ENCODE measurements around the gene DDO. TPM values are rescaled to one million over a fixed set of nuclear protein-coding genes. Genes with fewer than 3 reads are reported as not detected.

The DDO gene
- total RNA-seq, 4 donors from 2014 or later = 2.4 to 7.6 (median 2.6) TPM

DNA sequence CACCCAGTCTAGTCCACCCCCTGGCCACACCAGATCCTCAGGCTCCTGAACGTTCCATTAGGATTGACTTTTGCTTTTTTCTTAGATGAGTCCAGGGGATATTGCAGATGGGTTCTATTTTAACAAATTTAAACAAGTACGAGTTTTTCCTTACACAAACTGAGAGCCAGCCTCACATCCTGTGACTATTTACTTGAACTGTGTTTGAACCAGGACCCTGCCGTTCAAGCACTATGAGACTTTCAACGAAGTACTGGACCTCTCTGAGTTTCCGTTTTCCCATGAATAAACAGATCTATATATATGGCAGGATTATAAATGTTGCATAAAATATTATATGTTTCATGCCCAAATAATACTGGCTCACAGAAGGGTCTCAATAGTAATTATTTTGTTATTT is 55.8 kb downstream of the DDO start:
- DNase-seq (ENCODE audit: low spot score) (no peak), ATAC-seq (ENCODE audit: low FRiP score) (no peak)
- TF ChIP-seq, protein P1, sequence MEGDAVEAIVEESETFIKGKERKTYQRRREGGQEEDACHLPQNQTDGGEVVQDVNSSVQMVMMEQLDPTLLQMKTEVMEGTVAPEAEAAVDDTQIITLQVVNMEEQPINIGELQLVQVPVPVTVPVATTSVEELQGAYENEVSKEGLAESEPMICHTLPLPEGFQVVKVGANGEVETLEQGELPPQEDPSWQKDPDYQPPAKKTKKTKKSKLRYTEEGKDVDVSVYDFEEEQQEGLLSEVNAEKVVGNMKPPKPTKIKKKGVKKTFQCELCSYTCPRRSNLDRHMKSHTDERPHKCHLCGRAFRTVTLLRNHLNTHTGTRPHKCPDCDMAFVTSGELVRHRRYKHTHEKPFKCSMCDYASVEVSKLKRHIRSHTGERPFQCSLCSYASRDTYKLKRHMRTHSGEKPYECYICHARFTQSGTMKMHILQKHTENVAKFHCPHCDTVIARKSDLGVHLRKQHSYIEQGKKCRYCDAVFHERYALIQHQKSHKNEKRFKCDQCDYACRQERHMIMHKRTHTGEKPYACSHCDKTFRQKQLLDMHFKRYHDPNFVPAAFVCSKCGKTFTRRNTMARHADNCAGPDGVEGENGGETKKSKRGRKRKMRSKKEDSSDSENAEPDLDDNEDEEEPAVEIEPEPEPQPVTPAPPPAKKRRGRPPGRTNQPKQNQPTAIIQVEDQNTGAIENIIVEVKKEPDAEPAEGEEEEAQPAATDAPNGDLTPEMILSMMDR (IDR thresholded peaks at IDR 0.05) = no peak

DNA sequence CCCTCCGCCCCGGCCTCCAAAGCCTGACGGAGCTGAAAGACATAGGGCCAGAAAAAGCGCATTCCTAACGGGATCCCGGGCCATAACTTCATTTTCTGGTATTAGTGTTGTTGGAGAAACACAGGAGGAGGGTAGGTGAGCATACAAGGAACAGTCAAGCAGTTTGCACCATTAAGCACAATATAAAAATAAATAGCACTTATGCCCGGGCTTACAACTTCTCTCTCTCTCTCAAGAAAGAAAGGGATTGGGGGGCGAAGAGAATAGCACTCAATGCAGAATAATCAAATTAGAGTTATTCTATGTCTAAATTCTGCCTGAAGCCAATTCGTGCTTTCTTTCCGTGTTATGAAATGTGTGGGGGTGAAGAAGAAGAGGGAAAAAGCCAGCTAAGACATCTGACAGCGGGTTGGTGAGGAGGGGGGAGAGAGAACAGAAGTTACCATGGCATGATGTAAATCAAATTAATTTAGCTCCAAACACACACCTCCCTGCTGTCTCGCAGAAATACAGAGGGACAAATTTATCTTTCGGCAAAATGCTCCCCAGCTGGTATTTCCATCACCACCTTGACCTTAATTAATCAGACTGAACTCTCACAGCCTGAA is 56.7 kb downstream of the DDO start:
- TF ChIP-seq, protein P1 (IDR thresholded peaks at IDR 0.05) = no peak
- DNase-seq (ENCODE audit: low spot score) = no peak
- no peak for ATAC-seq (ENCODE audit: low FRiP score)

DNA sequence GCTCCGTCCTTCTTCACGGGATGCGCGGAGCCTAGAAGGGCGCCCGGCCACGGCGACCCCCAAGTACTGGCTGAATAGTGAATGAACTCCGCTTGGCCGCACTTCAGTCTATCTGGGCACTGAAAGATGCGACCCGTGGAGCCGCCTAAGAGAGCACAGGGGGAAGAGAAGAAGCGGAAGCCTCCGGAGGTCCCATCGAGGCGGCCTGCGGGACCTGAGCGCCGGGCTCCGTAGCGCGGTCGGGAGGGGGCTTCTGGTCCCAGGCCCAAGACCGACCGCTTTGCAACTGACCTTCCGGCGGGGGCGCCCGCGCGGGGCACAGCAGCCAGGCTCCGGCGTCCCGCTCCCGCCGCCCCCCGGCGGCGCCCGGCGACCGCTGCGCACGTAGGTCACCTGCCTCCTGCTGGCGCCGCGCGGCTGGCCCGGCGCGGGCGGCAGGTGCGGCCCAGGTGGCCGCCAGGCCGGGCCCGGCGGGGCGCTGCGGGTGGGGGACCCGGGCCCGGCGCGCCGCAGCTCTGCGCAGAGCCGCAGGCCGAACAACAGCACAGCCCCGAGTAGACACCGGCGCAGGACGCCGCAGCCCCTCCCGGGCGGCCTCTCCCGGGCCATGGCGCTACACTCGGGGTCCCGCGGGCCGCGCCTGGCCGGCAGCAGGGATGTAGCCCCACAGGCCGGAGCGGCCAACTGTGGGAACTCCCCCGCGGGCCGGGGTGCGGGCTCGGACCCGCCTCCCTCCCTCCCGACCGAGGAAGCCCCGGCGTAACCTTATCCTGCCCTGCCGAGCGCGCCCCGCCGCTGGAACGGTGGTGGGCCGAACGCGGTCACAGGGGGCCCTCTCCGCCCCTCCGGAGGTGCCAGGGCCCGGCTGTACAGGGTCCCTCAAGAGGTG is 57.5 kb downstream of the DDO start, which contains the start of gene METTL24:
TSS of gene METTL24 (minus strand) at position 686 of the 889 bp plus-strand sequence. CDS start at position 609, 77 bp downstream.
- TF ChIP-seq, protein P1 (IDR thresholded peaks at IDR 0.05) = no peak
- peak; percentile 68 for ATAC-seq (ENCODE audit: low FRiP score)
- no peak for DNase-seq (ENCODE audit: low spot score)

DNA sequence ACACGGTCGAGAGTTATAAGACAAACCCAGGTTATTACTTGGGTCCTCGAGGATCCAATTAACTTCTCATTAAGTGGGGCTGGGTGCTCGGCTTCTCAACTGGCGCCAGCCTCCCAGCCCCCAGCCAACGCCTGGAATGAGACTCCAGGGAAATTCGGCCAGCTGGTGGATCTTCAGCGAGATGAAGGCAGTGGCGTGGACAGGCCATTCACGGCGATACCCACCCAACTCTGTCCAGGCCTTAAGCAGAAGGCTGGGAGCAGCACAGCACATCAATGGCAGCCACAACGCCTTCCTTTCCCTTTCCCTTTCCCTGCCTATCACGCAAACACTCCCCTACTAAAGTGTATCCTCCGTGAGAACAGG is 58.1 kb downstream of the DDO start:
- TF ChIP-seq, protein P1 (IDR thresholded peaks at IDR 0.05) = no peak
- ATAC-seq (ENCODE audit: low FRiP score) (peak; percentile 29), DNase-seq (ENCODE audit: low spot score) (no peak)

DNA sequence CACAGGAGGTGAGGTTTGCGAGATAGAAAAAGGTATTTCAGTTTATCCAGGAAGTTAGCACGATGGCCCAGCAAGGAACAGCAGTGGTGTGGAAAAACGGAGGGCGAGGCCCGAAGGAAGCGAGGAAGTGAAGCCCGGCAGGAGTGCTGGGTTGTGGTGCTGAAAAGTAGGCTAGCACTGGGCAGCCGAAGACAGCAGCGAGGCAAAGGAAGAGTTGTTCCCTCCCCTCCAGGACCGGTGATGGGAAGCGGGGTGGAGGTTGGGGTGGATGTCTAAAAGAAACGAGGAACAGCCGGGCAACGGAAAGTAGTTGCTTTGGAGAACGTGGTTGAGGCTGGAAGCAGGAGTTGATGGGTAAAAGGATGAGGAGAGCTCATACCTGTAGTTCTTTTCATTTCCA is 58.6 kb downstream of the DDO start:
- no peak for DNase-seq (ENCODE audit: low spot score)
- ATAC-seq (ENCODE audit: low FRiP score) = no peak
- TF ChIP-seq, protein P1 (IDR thresholded peaks at IDR 0.05) = no peak

DNA sequence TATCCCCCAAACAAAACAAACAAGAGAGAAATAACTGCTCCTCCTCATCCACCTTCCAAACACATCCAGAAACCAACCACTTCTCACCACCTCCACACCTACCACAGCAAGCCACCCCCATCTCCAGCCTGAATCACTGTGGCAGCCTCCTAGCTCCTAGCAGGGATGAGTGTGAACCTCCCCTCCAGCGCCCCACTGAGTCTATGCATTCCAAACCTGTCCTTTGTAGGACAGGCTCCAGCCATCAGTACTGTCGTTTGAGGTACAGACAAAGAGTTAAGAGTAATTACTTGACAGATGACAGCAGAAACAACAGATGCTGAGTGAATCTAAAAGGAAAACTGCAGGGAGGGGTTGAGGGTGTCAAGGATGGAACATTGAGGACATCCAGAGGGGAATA is 59.6 kb downstream of the DDO start:
- TF ChIP-seq, protein P1 (IDR thresholded peaks at IDR 0.05) = no peak
- ATAC-seq (ENCODE audit: low FRiP score) (no peak), DNase-seq (ENCODE audit: low spot score) (no peak)
